SK-N-SH (cell line): ENCODE data around the gene TWNK.

Experiments
- EZH2phosphoT487 ChIP-seq: fragments of 200-600 bp; sonication (generic); IDR thresholded peaks from 2 replicates; pipeline ENCODE4 v1.6.1; 2017; ENCODE audit warnings: low read depth, mixed run types, mild to moderate bottlenecking, antibody characterized with exemption, moderate library complexity, borderline replicate concordance
- TF ChIP-seq, protein P1 (sequence below): fragments of 200-600 bp; sonication (generic); IDR thresholded peaks from 2 replicates; pipeline ENCODE4 v1.6.1; 2017; ENCODE audit warnings: antibody characterized with exemption, mild to moderate bottlenecking, moderate library complexity

DNA sequence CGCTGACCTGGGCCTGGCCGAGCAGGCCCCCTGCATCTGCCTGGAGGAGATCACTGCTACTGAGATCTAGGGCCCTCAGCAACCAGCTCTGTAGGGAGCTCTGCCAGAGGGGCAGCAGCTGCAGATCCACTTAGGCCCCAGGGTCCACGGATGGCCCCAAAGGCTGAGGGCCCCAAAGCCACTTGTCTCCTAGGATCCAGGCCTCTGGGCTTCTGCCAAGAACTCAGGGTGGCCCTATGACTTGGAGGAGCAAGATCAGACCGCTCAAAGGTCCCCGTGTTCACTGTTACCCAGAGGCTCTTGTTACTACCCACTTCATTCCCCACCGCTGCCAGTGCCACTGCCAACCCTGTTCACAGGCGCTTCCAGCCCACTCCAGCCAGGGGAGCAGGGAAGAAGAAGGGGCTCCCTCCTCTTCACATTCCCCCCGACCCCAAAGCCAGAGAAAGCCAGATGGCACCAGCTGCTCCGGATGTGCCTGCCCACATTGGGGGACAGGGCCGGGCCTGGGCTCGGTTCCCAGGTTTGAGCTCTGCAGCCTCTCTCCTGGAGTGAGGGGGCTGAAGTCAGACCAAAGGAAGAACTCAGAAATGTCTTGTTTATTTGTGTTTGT, 19.9 kb downstream of the TWNK start:
- TF ChIP-seq EZH2phosphoT487: no peak
- TF ChIP-seq, protein P1, sequence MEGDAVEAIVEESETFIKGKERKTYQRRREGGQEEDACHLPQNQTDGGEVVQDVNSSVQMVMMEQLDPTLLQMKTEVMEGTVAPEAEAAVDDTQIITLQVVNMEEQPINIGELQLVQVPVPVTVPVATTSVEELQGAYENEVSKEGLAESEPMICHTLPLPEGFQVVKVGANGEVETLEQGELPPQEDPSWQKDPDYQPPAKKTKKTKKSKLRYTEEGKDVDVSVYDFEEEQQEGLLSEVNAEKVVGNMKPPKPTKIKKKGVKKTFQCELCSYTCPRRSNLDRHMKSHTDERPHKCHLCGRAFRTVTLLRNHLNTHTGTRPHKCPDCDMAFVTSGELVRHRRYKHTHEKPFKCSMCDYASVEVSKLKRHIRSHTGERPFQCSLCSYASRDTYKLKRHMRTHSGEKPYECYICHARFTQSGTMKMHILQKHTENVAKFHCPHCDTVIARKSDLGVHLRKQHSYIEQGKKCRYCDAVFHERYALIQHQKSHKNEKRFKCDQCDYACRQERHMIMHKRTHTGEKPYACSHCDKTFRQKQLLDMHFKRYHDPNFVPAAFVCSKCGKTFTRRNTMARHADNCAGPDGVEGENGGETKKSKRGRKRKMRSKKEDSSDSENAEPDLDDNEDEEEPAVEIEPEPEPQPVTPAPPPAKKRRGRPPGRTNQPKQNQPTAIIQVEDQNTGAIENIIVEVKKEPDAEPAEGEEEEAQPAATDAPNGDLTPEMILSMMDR: no peak
